AG10803 (cell line): ENCODE data around the gene MAEA.

ENCODE experiments used
- DNase-seq: peaks from one replicate; pipeline ENCODE4 v3.0.0; 2010; ENCODE audit warnings: low read depth
- H3K4me3 ChIP-seq: 2 replicates; pipeline ENCODE4 v1.5.1; 2011; ENCODE audit warnings: mild to moderate bottlenecking, low read length, control low read depth
- TF ChIP-seq, protein P1 (sequence below): conservative IDR thresholded peaks from 2 replicates; pipeline ENCODE4 v1.5.1; 2011; ENCODE audit warnings: mild to moderate bottlenecking, low read length, control low read depth, inconsistent platforms

MAEA gene

GRCh38 chr4:1297456-1298325 is 8.0 kb downstream of the MAEA start:
- TF ChIP-seq, protein P1, sequence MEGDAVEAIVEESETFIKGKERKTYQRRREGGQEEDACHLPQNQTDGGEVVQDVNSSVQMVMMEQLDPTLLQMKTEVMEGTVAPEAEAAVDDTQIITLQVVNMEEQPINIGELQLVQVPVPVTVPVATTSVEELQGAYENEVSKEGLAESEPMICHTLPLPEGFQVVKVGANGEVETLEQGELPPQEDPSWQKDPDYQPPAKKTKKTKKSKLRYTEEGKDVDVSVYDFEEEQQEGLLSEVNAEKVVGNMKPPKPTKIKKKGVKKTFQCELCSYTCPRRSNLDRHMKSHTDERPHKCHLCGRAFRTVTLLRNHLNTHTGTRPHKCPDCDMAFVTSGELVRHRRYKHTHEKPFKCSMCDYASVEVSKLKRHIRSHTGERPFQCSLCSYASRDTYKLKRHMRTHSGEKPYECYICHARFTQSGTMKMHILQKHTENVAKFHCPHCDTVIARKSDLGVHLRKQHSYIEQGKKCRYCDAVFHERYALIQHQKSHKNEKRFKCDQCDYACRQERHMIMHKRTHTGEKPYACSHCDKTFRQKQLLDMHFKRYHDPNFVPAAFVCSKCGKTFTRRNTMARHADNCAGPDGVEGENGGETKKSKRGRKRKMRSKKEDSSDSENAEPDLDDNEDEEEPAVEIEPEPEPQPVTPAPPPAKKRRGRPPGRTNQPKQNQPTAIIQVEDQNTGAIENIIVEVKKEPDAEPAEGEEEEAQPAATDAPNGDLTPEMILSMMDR: no peak
- H3K4me3 ChIP-seq: no peak overlapping the region
- DNase-seq: no peak

DNA sequence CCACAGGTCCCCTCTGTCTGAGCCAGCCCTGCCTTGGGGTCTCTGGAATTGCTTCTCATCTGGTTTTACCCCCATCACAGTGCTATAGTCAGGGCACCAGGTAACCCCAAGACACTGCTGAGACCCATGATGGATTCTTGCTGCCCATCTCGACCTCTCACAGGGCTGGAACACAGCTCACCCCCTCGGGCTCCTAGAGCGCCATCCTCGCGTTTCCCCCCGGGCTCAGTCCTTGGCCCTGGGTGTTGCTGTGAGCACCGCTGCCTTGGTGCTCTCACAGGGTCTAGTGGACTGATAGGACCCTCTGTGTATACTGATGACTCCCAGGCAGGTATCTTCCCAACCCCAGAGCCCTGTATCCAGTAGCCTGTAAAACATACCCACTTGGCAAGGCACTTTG is 8.8 kb downstream of the MAEA start:
- DNase-seq: no peak
- TF ChIP-seq, protein P1: no peak
- no peak overlapping the region for H3K4me3 ChIP-seq

DNA sequence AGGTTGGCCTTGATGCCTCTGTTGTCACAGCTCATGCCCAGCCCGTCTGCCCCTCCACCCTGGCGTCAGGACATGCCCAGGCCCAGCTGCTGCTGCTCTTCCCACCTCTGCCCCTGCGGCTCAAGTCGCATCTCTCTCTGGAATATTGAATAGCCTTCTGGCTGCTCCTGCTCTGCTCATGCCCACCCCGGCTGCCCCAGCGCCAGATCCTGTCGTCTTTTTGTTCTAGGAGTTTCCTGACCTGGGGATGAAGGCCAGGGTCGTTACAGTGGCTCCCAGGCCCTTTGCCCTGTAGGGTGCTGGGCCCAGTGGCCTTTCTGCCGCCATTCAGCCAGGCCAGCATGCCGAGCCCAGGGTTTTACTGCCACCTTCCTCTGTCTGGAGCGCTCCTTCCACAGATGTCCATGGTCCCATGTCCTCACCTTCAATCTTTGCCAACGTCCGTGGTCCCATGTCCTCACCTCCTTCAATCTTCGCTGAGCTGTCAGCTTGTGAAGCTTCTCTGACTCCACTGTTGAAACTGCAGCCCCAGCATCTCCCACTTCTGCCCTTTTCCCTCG is 9.7 kb downstream of the MAEA start:
- no peak overlapping the region for H3K4me3 ChIP-seq
- TF ChIP-seq, protein P1: no peak
- DNase-seq: no peak

DNA sequence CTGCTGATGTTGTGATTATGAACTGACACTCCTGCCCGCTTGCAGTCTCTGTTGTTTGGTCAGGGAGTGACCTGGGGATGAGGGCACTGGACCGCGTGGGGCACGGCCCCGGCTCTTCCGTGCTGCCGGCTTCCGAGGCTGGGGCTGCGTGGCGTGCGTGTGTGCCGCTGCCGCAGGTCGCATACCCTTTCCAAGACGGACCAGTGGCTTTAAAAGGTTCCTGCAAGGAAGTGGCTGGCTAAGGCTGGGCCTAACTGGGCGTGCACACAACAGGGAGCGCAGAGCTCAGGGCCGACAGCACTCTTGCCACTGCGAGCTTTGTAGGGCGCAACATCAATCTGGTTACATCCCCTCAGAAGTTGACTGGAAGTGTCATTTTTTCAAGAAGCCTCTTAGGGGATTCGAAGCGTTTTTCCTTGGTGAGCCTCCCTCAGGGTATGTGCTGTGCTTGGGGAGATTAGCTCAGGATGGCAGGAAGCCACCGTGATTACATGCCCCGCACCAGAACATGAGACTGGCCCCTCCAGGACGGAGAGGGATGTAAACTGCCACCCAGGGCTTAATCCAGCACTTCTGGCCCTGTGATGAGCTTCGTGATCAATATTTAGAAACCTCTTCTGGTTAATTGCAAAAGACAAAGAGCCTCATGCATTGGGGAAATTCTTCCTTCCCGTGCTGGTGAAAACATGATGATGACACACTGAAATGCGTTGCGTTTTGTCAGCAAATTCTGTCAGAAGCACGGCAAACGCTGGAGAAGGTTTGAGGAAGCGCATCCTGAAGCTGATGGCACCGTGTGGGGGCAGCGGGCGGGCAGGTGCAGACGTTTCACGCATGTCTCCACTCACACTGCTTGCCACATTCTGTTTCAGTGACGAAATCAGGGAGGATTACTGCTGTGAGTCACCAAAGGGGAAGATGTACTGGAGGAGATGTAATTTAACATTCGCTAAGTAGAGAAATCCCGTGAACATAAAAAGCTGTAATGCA is 11.1 kb downstream of the MAEA start:
- TF ChIP-seq, protein P1: no peak
- DNase-seq: peak; percentile 46
- H3K4me3 ChIP-seq: no peak overlapping the region

DNA sequence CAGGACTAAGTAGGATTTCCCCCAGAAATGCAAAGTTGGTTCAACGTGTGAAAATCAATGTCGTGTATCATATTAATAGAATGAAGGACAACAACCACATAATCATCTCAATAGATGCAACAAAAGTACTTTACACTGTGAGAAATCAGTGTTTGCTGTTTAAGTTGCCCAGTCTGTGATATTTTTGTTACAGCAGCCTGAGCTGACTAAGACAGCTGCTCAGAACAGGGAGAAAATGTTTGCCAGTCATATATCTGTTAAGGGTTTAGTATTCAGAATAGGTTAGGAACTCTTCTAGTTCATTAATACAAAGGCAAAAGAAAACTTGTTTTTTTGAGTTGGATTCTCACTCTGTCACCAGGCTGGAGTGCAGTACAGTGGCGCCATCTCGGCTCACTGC is 12.5 kb downstream of the MAEA start:
- no peak for DNase-seq
- TF ChIP-seq, protein P1: no peak

GRCh38 chr4:1305261-1305711 is 15.6 kb downstream of the MAEA start:
- DNase-seq: no peak
- TF ChIP-seq, protein P1: no peak
- no peak overlapping the region for H3K4me3 ChIP-seq

More for the DNA sequence above, 12.5 kb downstream of the MAEA start:
- H3K4me3 ChIP-seq: no peak overlapping the region
